Calu3 (cell line): ENCODE results near the gene HNRNPA1. TPM values are rescaled to one million over a fixed set of nuclear protein-coding genes. Genes with fewer than 3 reads are reported as not detected.

Experiments used
- BruUV-seq: library from RNA; stranded (reverse); fragments of 400-500 nt; replicated peaks from 2 replicates; lab custom pipeline; 2021; lab: Mats Ljungman, UMichigan
- CTCF ChIA-PET: fragments of 300-600 bp; sonication (Branson Sonifier 250); formaldehyde crosslinking; loops from one replicate; lab custom pipeline; 2022; ENCODE audit warnings: antibody characterized with exemption; lab: Charles Lee
- DNase-seq: peaks from one replicate; pipeline ENCODE4 v3.0.0; 2022
- H3K27ac Mint-ChIP-seq: one replicate; pipeline ENCODE4 v1.8.0; 2022; ENCODE audit warnings: mixed read lengths; ENCODE audit not compliant: unreplicated experiment
- H3K27me3 Mint-ChIP-seq: one replicate; pipeline ENCODE4 v1.8.0; 2022; ENCODE audit warnings: mixed read lengths; ENCODE audit not compliant: unreplicated experiment
- H3K36me3 Mint-ChIP-seq: one replicate; pipeline ENCODE4 v1.8.0; 2022; ENCODE audit warnings: mild to moderate bottlenecking, moderate library complexity, mixed read lengths; ENCODE audit not compliant: insufficient read depth, unreplicated experiment
- H3K4me1 Mint-ChIP-seq: one replicate; pipeline ENCODE4 v1.8.0; 2022; ENCODE audit warnings: mild to moderate bottlenecking, low read depth, mixed read lengths; ENCODE audit not compliant: unreplicated experiment
- H3K4me3 Mint-ChIP-seq: one replicate; pipeline ENCODE4 v1.8.0; 2022; ENCODE audit warnings: mild to moderate bottlenecking, low read depth, moderate library complexity, mixed read lengths; ENCODE audit not compliant: unreplicated experiment
- H3K9me3 Mint-ChIP-seq: one replicate; pipeline ENCODE4 v1.8.0; 2022; ENCODE audit warnings: low read depth, mixed read lengths; ENCODE audit not compliant: unreplicated experiment
- CTCF ChIP-seq: fragments of 200-600 bp; IDR thresholded peaks from one replicate; pipeline ENCODE4 v1.8.0; 2022; ENCODE audit warnings: antibody characterized with exemption; ENCODE audit not compliant: unreplicated experiment
- intact Hi-C: fragments of 100-400 bp; cut with micrococcal nuclease; formaldehyde crosslinking; loops from one replicate; pipeline ENCODE4 v1.10.0; 2022; ENCODE audit not compliant: unreplicated experiment
- total RNA-seq: library from RNA; stranded (reverse); gene quantifications from 2 replicates; pipeline ENCODE4 v1.2.3, GENCODE V29; 2022

The HNRNPA1 gene
- total RNA-seq, 1 experiment from 2014 or later: 1,161 TPM

- intact Hi-C loops: no loop called here
- Mint-ChIP-seq H3K9me3 (no peaks in the 10 kb centered on the region), H3K27ac (peak overlapping the region; percentile 12), H3K4me1 (peaks cover 38% of the 10 kb centered on the region), H3K27me3 (no peaks in the 10 kb centered on the region), H3K4me3 (no peak overlapping the region), H3K36me3 (peaks cover 33% of the 10 kb centered on the region)
- TF ChIP-seq CTCF: no peak
- BruUV-seq: no TSS peak
- DNase-seq: no peak
- CTCF ChIA-PET: interaction anchor here (0.8 kb wide), 1 partner anchor 29 kb away, joined by 3 read pairs; no protein-coding TSS in a partner anchor
Measured at GRCh38 chr12:54330442-54330841, 49.9 kb downstream of the HNRNPA1 start.

- no peaks in the 10 kb centered on the region for H3K27me3 Mint-ChIP-seq
- no peak overlapping the region for H3K4me3 Mint-ChIP-seq
- H3K27ac Mint-ChIP-seq: no peak overlapping the region
- TF ChIP-seq CTCF: no peak
- CTCF ChIA-PET: no interaction called here
- intact Hi-C loops: no loop called here
- no peaks in the 10 kb centered on the region for H3K9me3 Mint-ChIP-seq
- H3K36me3 Mint-ChIP-seq: peaks cover 28% of the 10 kb centered on the region
- peaks cover 38% of the 10 kb centered on the region for H3K4me1 Mint-ChIP-seq
- DNase-seq: no peak
- BruUV-seq: no TSS peak
Measured at GRCh38 chr12:54331461-54331860, 50.9 kb downstream of the HNRNPA1 start.

GRCh38 chr12:54333420-54334034 is 53.0 kb downstream of the HNRNPA1 start:
- CTCF ChIA-PET: interaction anchor here (0.6 to 1.3 kb wide), 3 partner anchors 9 to 33 kb away, joined by 3 to 5 read pairs (median 3); partner anchors contain the start of genes COPZ1 and NFE2
- Mint-ChIP-seq H3K27ac (no peak overlapping the region), H3K27me3 (no peaks in the 10 kb centered on the region), H3K9me3 (no peaks in the 10 kb centered on the region), H3K36me3 (peaks cover 29% of the 10 kb centered on the region), H3K4me1 (peaks cover 25% of the 10 kb centered on the region), H3K4me3 (no peak overlapping the region)
- BruUV-seq: no TSS peak
- no peak for TF ChIP-seq CTCF
- DNase-seq: no peak
- intact Hi-C loops: no loop called here

Other genes with a start within 250 kb of the HNRNPA1 start
- gene HOXC5, start 247.7 kb upstream of the HNRNPA1 start, total RNA-seq: 0.20 TPM in 1 of 2 replicates, not detected in the other
- 0.44 and 0.57 TPM in 2 replicates for gene HOXC4, start 226.9 kb upstream of the HNRNPA1 start, total RNA-seq
- 66.2 and 69.4 TPM in 2 replicates for gene SMUG1, start 91.7 kb upstream of the HNRNPA1 start, total RNA-seq
- 128 and 173 TPM in 2 replicates for gene CBX5, start 604 bp upstream of the HNRNPA1 start, total RNA-seq
- 0.80 and 1.8 TPM in 2 replicates for gene NFE2, start 20.3 kb downstream of the HNRNPA1 start, total RNA-seq
- gene COPZ1, start 44.4 kb downstream of the HNRNPA1 start, total RNA-seq: 173 and 190 TPM in 2 replicates
- gene GPR84, start 83.8 kb downstream of the HNRNPA1 start, total RNA-seq: not detected in 2 replicates
- 9.1 and 9.5 TPM in 2 replicates for gene ZNF385A, start 104.0 kb downstream of the HNRNPA1 start, total RNA-seq
- gene ITGA5, start 138.5 kb downstream of the HNRNPA1 start, total RNA-seq: 8.0 and 9.5 TPM in 2 replicates
- gene GTSF1, start 192.9 kb downstream of the HNRNPA1 start, total RNA-seq: 85.7 and 94.5 TPM in 2 replicates
- gene NCKAP1L, start 217.0 kb downstream of the HNRNPA1 start, total RNA-seq: not detected in 2 replicates